Panc1 (cell line): ENCODE results near the gene COG2.

ENCODE experiments used
- CTCF ChIP-seq: fragments of 450-650 bp; IDR thresholded peaks from 2 replicates; pipeline ENCODE4 v1.5.1; 2017; ENCODE audit warnings: mild to moderate bottlenecking
- POLR2AphosphoS5 ChIP-seq: IDR thresholded peaks from 2 replicates; pipeline ENCODE4 v1.6.1; 2012; ENCODE audit warnings: mild to moderate bottlenecking, low read depth, low read length, moderate library complexity

GRCh38 chr1:230641346-230641745 is 935 bp upstream of the COG2 start:
- TF ChIP-seq CTCF (no peak), POLR2AphosphoS5 (no peak)
